Measurements from ENCODE around the gene TATDN2. TPM values are rescaled to one million over a fixed set of nuclear protein-coding genes. Genes with fewer than 3 reads are reported as not detected.

The TATDN2 gene
- total and polyA plus RNA-seq, 5 experiments from 2014 or later: 11.5 to 71.1 (median 20.9) TPM

DNA sequence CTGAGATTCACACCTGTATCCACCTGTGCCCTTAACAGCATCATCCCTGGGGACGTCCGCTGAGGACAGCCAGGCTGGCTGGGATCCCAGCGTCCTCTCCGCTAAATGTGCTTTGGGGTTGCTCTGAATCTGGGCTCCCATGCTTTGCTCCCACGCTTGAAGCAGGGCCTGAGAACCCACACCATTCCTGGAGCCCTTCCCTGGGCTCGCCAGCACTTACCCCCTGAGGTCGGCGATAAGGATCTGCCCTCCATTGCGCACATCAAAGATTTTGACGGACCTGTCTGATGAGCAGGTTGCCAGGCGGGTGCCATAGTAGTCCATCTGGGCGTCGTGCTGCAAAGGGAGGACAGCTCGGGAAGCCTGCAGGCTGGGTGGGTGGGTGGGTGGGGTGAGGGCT is 66.8 kb downstream of the TATDN2 start:
- ATAC-seq (no peak), DNase-seq (no peak)
- Mint-ChIP-seq H3K4me1 (peaks cover 6 to 30% (median 21%) of the 10 kb centered on the region in 4 donors), H3K4me3 (no peak overlapping the region), H3K27me3 (no peaks in the 10 kb centered on the region), H3K36me3 (peaks cover 0 to 57% (median 0%) of the 10 kb centered on the region in 3 donors), H3K9me3 (no peaks in the 10 kb centered on the region), H3K27ac (no peak overlapping the region)
- POLR2A ChIA-PET: no interaction called here

DNA sequence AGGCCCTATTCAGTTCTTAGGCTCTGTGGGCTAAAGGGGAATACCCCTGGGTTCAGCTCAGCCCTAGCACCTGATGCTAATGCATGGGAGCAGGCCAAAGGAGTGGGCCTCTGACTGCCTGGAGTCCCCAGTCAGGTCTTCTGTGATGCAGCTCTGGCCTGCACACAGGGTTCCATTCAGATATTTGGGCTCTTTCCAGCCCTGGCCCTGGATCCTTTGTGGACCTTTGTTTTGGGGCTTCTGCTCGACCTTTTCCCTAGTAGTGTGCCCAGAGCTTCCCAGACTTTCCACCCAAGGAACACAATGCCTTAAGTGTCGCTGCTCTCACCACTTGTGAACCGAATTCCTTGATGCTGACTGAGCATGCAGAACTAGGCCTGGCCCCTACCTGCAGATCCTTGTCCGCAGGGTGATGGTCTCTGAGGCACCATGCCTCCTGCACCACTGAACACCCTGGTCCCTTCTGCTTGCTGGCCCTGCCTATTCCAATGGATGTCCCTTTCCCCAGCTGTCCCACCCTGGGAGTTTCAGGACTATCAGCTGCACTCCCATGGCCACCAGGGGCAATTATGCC is 67.6 kb downstream of the TATDN2 start:
- ATAC-seq: no peak
- Mint-ChIP-seq H3K36me3 (peaks cover 0 to 49% (median 0%) of the 10 kb centered on the region in 3 donors), H3K4me3 (no peak overlapping the region), H3K27me3 (no peaks in the 10 kb centered on the region), H3K27ac (no peak overlapping the region), H3K4me1 (peaks cover 6 to 34% (median 25%) of the 10 kb centered on the region in 4 donors), H3K9me3 (no peaks in the 10 kb centered on the region)
- DNase-seq: peak in 1 of 10 donors; percentile 23
- POLR2A ChIA-PET: no interaction called here

DNA sequence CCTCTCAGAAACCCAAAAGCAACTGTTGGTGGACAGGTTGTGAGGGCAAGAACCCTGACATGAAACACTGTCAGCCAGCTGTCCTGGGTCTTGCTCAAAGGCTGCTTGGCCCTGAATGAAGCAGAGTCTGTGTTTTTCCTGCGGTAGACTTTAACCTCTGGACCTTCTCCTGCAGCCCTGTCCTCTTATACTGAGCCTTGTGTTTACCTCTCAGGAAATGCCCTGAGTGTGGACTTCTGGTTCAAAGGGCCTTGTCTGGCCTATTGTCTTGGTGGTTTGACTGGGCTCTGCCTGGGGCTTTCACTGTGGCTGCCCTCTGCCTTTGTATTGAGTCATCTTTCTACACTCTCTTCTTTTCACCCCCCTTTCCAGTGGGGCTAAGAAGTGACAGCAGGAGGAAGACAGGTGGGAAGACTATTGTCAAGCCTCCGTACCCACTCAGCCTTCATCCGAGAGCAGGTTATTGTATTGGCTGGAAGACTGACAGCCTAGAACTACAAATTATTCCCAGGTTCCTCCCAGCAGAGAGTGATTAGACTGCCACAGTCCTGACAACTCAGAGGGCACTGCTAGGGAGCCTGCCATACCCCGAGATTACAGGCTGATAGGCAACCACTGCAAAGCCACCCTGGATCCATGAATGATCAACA is 69.2 kb downstream of the TATDN2 start:
- Mint-ChIP-seq H3K27ac (peak overlapping the region in 5 of 10 donors; percentile 5 to 51 (median 30)), H3K36me3 (peaks cover 0 to 36% (median 0%) of the 10 kb centered on the region in 3 donors)

DNA sequence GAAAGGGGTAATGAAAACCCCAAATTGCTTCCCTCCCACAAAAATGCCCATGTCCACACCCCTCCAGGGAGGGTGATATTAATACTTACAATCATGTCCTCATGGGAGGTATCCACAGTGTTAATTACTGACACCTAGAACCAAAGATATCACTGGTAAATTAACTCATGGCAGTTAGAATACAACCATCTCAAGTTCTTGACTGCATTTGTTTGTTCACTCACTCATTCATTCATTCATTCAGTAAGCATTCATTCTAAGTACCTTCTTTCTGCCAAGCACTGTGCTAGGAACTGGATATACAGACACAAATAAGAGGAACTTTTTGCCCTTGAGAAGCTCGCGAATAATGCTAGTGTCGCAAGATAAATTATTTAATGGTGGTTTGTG is 69.7 kb downstream of the TATDN2 start:
- H3K36me3 Mint-ChIP-seq: peaks cover 0 to 34% (median 0%) of the 10 kb centered on the region in 3 donors

More for the DNA sequence above, 69.2 kb downstream of the TATDN2 start:
- Mint-ChIP-seq H3K27me3 (no peaks in the 10 kb centered on the region), H3K4me3 (peak overlapping the region in 3 of 10 donors; percentile 7 to 14 (median 12)), H3K9me3 (no peaks in the 10 kb centered on the region), H3K4me1 (peaks cover 8 to 40% (median 33%) of the 10 kb centered on the region in 4 donors)
- DNase-seq (no peak), ATAC-seq (no peak)
- POLR2A ChIA-PET: no interaction called here

DNA sequence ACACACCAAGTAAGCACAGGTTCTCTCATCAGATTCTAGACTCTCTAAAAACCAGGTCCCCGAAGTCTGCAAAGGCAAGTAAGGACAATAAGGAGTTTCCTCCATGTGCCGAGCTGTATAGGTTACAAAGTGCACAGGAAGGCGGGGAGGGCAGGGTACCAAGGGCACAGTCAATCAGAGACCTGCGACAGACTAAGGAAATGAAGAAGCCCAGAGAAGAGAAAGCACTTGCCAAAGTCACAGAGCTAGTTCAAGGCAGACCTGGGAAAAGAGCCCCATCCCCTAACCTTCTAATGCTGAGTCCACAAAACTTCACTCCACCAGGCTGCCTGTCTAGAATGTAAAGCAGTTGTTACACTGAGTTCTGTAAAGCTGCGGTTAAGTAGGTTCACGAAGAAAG is 71.0 kb downstream of the TATDN2 start:
- POLR2A ChIA-PET: no interaction called here
- DNase-seq: peak in 1 of 10 donors; percentile 42
- peak overlapping the region; percentile 59 to 84 (median 77) for H3K4me3 Mint-ChIP-seq
- H3K27me3 Mint-ChIP-seq: peaks cover 0 to 7% (median 0%) of the 10 kb centered on the region in 5 donors
- peaks cover 0 to 22% (median 0%) of the 10 kb centered on the region in 3 donors for H3K36me3 Mint-ChIP-seq
- no peak for ATAC-seq
- H3K27ac Mint-ChIP-seq: peak overlapping the region; percentile 21 to 93 (median 82)
- peaks cover 8 to 38% (median 33%) of the 10 kb centered on the region in 4 donors for H3K4me1 Mint-ChIP-seq
- H3K9me3 Mint-ChIP-seq: no peaks in the 10 kb centered on the region

More for the DNA sequence above, 69.7 kb downstream of the TATDN2 start:
- peak overlapping the region in 8 of 10 donors; percentile 12 to 61 (median 40) for H3K4me3 Mint-ChIP-seq
- no peaks in the 10 kb centered on the region for H3K9me3 Mint-ChIP-seq
- ATAC-seq (no peak), DNase-seq (no peak)
- no peaks in the 10 kb centered on the region for H3K27me3 Mint-ChIP-seq
- peaks cover 8 to 40% (median 33%) of the 10 kb centered on the region in 4 donors for H3K4me1 Mint-ChIP-seq
- peak overlapping the region in 6 of 10 donors; percentile 24 to 91 (median 46) for H3K27ac Mint-ChIP-seq
- POLR2A ChIA-PET: no interaction called here

DNA sequence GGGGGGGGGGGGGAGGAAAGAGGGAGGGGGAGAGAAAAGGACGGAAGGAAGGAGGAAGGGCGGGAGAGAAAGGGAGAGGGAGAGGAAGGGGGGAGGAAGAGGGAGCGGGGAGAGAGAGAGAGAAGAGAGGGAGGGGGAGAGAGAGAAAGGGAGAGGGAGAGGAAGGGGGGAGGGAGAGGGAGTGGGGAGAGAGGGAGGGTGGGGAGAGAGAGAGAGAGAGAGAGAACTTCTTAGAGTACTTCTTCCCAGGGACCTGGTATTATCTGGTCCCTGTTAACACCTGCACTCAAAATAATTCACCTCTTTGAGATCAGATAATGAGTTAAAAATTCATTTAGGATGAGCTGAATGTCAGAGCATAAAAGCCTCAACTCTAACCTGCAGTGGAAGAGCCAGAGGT is 71.5 kb downstream of the TATDN2 start:
- DNase-seq: no peak
- peaks cover 0 to 16% (median 0%) of the 10 kb centered on the region in 3 donors for H3K36me3 Mint-ChIP-seq
- H3K27me3 Mint-ChIP-seq: peaks cover 0 to 12% (median 0%) of the 10 kb centered on the region in 5 donors
- no peak for ATAC-seq
- POLR2A ChIA-PET: interaction anchor here (1.3 kb wide), 1 partner anchor 429 kb away, joined by 4 read pairs; no protein-coding TSS in a partner anchor
- peak overlapping the region; percentile 81 to 94 (median 90) for H3K4me3 Mint-ChIP-seq
- H3K4me1 Mint-ChIP-seq: peaks cover 8 to 34% (median 32%) of the 10 kb centered on the region in 4 donors
- H3K27ac Mint-ChIP-seq: peak overlapping the region in 9 of 10 donors; percentile 82 to 98 (median 96)
- H3K9me3 Mint-ChIP-seq: no peaks in the 10 kb centered on the region

DNA sequence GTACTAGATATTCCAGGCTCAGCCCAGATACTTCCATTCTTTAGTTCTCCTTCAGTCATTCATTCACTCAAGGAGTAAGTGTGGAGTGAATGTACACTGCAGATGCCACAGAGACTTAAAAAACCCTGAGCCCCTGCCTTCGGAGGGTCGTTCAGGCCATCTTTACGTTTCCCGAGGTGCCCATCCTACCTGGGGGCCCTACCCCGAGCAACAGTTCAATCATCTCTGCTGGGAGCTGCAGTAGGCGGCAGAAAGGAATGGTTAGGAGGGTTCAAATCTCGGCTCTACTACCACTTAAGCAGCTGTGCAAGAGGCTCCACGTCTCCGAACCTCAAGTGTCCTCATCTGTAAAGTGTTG is 72.0 kb downstream of the TATDN2 start:
- peaks cover 0 to 12% (median 0%) of the 10 kb centered on the region in 3 donors for H3K36me3 Mint-ChIP-seq
- ATAC-seq: no peak

DNA sequence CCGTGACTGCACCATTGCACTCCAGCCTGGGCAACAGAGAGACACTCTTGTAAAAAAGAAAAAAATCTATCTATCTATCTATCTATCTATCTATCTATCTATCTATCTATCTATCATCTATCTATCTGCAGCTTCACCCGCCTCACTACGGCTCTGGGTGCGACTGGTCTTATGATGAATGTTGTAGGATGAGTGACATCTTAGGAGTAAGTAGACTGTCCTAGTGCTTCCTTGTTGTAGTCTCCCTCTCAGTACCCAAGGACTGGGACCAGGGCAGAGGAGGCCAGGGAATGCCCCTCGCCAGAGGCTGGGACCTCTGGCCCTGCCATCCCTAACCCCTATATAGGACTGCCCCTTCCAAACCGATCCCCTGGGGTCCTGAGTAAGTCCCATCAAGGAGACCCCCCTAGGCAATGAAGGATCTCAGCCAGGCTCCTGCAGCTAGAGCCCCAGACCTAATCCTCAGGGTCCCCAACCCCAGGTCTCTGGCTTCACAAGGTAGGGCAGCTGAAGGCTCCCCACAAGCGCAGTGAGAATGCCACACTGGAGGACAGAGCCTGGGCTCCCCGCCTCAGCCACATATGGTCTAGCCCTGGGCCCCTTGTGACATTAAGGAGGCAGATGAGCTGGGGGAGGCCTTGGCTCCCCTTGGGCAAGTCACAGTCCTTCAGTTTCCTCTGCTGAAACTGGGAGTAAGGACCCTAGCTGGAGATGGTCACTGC is 73.5 kb downstream of the TATDN2 start:
- DNase-seq (no peak), ATAC-seq (no peak)
- peak overlapping the region; percentile 81 to 94 (median 90) for H3K4me3 Mint-ChIP-seq
- H3K27me3 Mint-ChIP-seq: peaks cover 1 to 27% (median 5%) of the 10 kb centered on the region in 5 donors
- no peaks in the 10 kb centered on the region for H3K9me3 Mint-ChIP-seq
- peaks cover 0 to 10% (median 0%) of the 10 kb centered on the region in 3 donors for H3K36me3 Mint-ChIP-seq
- POLR2A ChIA-PET: interaction anchor here (1.1 to 1.8 kb wide), 6 partner anchors 58 to 951 kb away, joined by 3 to 11 read pairs (median 6); partner anchors contain the start of genes ATG7, CRELD1, FANCD2 and JAGN1
- peaks cover 8 to 34% (median 31%) of the 10 kb centered on the region in 4 donors for H3K4me1 Mint-ChIP-seq
- peak overlapping the region in 9 of 10 donors; percentile 29 to 98 (median 96) for H3K27ac Mint-ChIP-seq

More for the DNA sequence above, 72.0 kb downstream of the TATDN2 start:
- DNase-seq: no peak
- Mint-ChIP-seq H3K27ac (peak overlapping the region; percentile 82 to 98 (median 96)), H3K27me3 (peaks cover 0 to 12% (median 2%) of the 10 kb centered on the region in 5 donors), H3K4me1 (peaks cover 8 to 34% (median 31%) of the 10 kb centered on the region in 4 donors), H3K4me3 (peak overlapping the region; percentile 81 to 94 (median 90)), H3K9me3 (no peaks in the 10 kb centered on the region)
- POLR2A ChIA-PET: interaction anchor here (0.8 to 1.8 kb wide), 12 partner anchors 8 to 952 kb away, joined by 3 to 11 read pairs (median 5); partner anchors contain the start of genes ATG7, BRPF1, CRELD1 and FANCD2

DNA sequence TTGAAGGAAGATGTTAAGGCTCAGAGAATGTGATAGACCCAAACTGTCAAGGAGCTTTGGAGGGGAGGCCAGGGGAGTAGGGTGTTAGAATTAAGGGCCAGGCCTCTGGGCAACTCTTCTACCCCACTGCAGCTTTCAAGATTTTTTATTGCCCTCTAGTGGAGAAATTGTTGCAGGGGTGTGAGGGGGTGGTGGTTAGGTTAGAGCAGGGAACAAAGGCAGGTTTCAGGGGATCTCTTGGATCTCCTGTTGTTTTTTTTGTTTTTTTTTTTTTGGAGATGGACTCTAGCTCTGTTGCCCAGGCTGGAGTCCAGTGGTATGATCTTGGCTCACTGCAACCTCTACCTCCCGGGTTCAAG is 74.1 kb downstream of the TATDN2 start:
- Mint-ChIP-seq H3K27ac (peak overlapping the region in 5 of 10 donors; percentile 26 to 98 (median 92)), H3K27me3 (peaks cover 2 to 28% (median 5%) of the 10 kb centered on the region in 5 donors), H3K4me3 (peak overlapping the region in 4 of 10 donors; percentile 30 to 81 (median 32)), H3K9me3 (no peaks in the 10 kb centered on the region), H3K36me3 (peaks cover 0 to 10% (median 0%) of the 10 kb centered on the region in 3 donors), H3K4me1 (peaks cover 8 to 34% (median 31%) of the 10 kb centered on the region in 4 donors)
- ATAC-seq: no peak
- POLR2A ChIA-PET: no interaction called here
- DNase-seq: peak in 3 of 10 donors; percentile 20 to 27 (median 23)

DNA sequence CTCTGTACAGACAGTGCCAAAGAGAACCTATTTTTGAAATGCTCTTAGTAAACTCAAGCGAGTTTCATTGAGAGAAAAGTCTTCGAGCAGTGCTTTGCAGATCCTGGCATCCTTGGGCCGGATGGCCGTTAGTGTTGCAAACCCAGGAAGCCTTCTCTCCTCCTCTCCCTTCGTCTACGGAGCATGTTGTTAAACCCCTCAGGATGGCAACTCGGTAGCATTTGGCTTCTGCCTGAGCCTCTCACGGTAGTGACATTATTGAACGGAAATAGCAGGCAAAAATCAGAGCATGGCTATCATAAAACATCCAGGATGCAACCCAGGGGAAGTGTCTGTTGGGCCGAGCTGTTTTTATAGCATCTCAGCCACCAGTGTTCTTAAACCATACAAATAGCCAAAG is 79.3 kb downstream of the TATDN2 start:
- no peak for DNase-seq
- no peaks in the 10 kb centered on the region for H3K36me3 Mint-ChIP-seq

DNA sequence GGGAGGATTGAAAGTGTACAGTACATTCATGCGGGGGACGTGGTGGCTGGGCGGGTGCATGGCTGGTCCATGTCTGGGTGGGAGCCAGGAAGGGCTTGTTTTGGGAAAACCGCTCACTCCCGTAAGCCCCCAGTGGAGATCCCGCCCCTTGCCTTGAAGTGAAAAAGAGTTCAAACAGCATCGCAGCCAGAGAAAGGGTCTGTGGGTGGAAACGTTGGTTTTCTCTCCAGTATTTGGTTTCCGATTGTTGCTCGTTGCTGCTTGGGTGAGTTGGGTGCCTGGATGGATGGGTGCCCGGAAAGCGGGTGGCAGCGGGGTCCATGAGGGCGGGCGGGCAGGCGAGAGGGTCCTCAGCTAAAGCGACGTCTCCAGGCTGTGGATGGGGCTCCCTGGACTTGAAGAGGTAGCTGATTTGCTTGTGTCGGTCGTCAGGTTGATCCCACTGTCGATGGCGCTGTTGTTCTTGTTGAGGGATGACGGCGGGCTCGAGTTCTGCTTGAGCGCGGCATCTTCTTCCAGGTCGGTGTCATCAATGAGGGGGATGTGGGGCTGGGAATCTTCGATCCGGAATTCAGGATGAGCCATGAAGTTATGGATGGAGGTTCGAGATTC is 80.3 kb downstream of the TATDN2 start:
- ATAC-seq (no peak), DNase-seq (no peak)
- POLR2A ChIA-PET: no interaction called here
- Mint-ChIP-seq H3K27me3 (peaks cover 7 to 48% (median 17%) of the 10 kb centered on the region in 5 donors), H3K4me1 (peaks cover 3 to 17% (median 13%) of the 10 kb centered on the region in 4 donors), H3K9me3 (no peaks in the 10 kb centered on the region), H3K36me3 (no peaks in the 10 kb centered on the region), H3K27ac (no peak overlapping the region), H3K4me3 (no peak overlapping the region)

More for the DNA sequence above, 79.3 kb downstream of the TATDN2 start:
- Mint-ChIP-seq H3K9me3 (no peaks in the 10 kb centered on the region), H3K27ac (no peak overlapping the region), H3K4me1 (peaks cover 0 to 7% (median 4%) of the 10 kb centered on the region in 4 donors), H3K4me3 (no peak overlapping the region), H3K27me3 (peaks cover 7 to 48% (median 17%) of the 10 kb centered on the region in 5 donors)
- POLR2A ChIA-PET: no interaction called here
- no peak for ATAC-seq

DNA sequence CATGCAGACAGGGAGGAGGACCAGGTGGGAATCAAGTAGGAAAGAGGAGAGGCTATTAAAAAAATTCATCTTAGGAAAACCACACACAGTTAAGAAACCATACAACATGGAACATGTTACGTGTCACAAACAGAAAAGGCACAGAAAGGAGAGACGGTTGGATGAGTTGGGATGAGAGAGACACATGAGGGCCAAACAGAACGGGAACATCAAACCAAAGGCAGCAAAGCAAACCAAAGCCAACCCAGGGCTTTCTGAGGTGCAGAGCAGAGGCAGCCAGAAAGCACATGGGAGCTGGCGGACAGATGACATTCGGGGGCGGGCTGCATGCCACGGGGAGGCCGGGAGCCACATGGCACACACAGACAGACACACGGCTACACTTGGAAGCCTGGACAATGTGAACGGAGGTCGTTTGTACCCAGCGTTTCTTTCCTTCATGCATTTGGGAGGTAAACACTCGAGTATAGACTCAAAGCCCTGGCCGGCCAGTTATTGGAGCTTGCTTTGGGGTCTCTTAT is 81.3 kb downstream of the TATDN2 start:
- H3K9me3 Mint-ChIP-seq: no peaks in the 10 kb centered on the region
- peaks cover 7 to 38% (median 16%) of the 10 kb centered on the region in 5 donors for H3K27me3 Mint-ChIP-seq
- H3K27ac Mint-ChIP-seq: peak overlapping the region in 1 of 10 donors; percentile 85
- no peaks in the 10 kb centered on the region for H3K36me3 Mint-ChIP-seq
- DNase-seq (no peak), ATAC-seq (no peak)
- no peak overlapping the region for H3K4me3 Mint-ChIP-seq
- POLR2A ChIA-PET: no interaction called here
- H3K4me1 Mint-ChIP-seq: peaks cover 3 to 18% (median 14%) of the 10 kb centered on the region in 4 donors

All from naive thymus-derived CD8-positive, alpha-beta T cell (primary cell).